ENCODE results near the gene KDM8. TPM values are rescaled to one million over a fixed set of nuclear protein-coding genes. Genes with fewer than 3 reads are reported as not detected.
A peak's percentile ranks its signal among the peaks of the same experiment; 100 is the strongest.

KDM8 gene
- total and polyA plus RNA-seq, 9 of the 15 experiments (the other 6 are each of a cell fraction or from before 2014, with no cell fraction given): 0.61 to 9.1 (median 5.4) TPM

GRCh38 chr16:27174798-27175197, 28.5 kb upstream of the KDM8 start (continued):
- TF ChIP-seq ZNF445 (CRISPR knock-in tag; IDR thresholded peaks at IDR 0.05; ENCODE audit: low read depth) (no peak), MYC (IDR thresholded peaks at IDR 0.05; ENCODE audit: low read depth, low read length) (0 out of 2 replicates have a peak, but pooled peaks have one; percentile 20), MYC (CRISPR knock-in tag; IDR thresholded peaks at IDR 0.05; ENCODE audit: borderline replicate concordance, low read depth) (no peak), NR3C1 (CRISPR knock-in tag; IDR thresholded peaks at IDR 0.05) (no peak), SMARCB1 (IDR thresholded peaks at IDR 0.05; ENCODE audit: insufficient read length, low read depth) (no peak)

GRCh38 chr16:27175888-27176287, 27.4 kb upstream of the KDM8 start:
- Histone ChIP-seq H3K4me2 (ENCODE audit: insufficient read depth, low read length) (no peak overlapping the region), H3K9ac (ENCODE audit: insufficient read depth in 1 of 2, low read depth in 2 of 2, low read length in 2 of 2) (no peak overlapping the region), H3K9me3 (replicated peaks; ENCODE audit: control insufficient read depth, insufficient read depth, low read depth, low read length) (no peaks in the 10 kb centered on the region), H2AFZ (ENCODE audit: low read depth, low read length) (peak overlapping the region; percentile 52; the same call in 1 of the 2 replicates), H3K79me2 (ENCODE audit: control insufficient read depth, insufficient read depth, low read length) (no peaks in the 10 kb centered on the region), H3K9me1 (ENCODE audit: control insufficient read depth, insufficient read depth, low read length) (no peaks in the 10 kb centered on the region), H3K4me3 (no peak overlapping the region), H3K27me3 (ENCODE audit: control insufficient read depth in 2 of 2, insufficient read depth in 2 of 2, low read length in 2 of 2) (0 out of 5 replicates have a peak, but pooled peaks cover 0 to 3% of the 10 kb centered on the region in 2 experiments), H3K36me3 (ENCODE audit: control insufficient read depth, insufficient read depth, low read length) (no peaks in the 10 kb centered on the region), H3K4me1 (replicated peaks in 1 of 2; ENCODE audit: control insufficient read depth in 2 of 2, insufficient read depth in 2 of 2, low read length in 2 of 2) (no peaks in the 10 kb centered on the region; a peak in 1 of 5 replicates), H3K27ac (ENCODE audit: extremely low read depth, low read depth, low read length) (no peak overlapping the region), H4K20me1 (replicated peaks; ENCODE audit: control insufficient read depth, insufficient read depth, low read length) (no peaks in the 10 kb centered on the region)
- intact Hi-C loops (cut with micrococcal nuclease): loop anchor here (5.0 to 10.0 kb wide), 2 partner anchors 109 to 281 kb away; no protein-coding TSS in a partner anchor
- ChIA-PET POLR2A (no interaction called here), CTCF (ENCODE audit: low intra/inter-chr PET ratio) (no interaction called here)
- peak; percentile 41 to 55 (median 48) for DNase-seq (ENCODE audit: extremely low read depth in 1 of 4, low spot score in 3 of 4)
- ATAC-seq: peak; percentile 84
- in situ Hi-C loops (cut with MboI): loop anchor here (5.0 to 10.0 kb wide), 2 partner anchors 191 to 279 kb away; no protein-coding TSS in a partner anchor
- WGBS (ENCODE audit: insufficient coverage, low coverage, missing lambda C conversion rate): 45% methylated on average over 8 of the region's 8 CpGs
- BruUV-seq (replicated peaks): no TSS peak
- FAIRE-seq: peak; percentile 79
- TF ChIP-seq FIP1L1 (IDR thresholded peaks at IDR 0.05; ENCODE audit: low read depth, low read length, poor library complexity, severe bottlenecking) (no peak), TOE1 (IDR thresholded peaks at IDR 0.05; ENCODE audit: borderline replicate concordance) (peak; percentile 95), TOE1 (CRISPR knock-in tag; IDR thresholded peaks at IDR 0.05; ENCODE audit: borderline replicate concordance, low read depth) (no peak), PHB (CRISPR knock-in tag; IDR thresholded peaks at IDR 0.05) (no peak), USF2 (CRISPR knock-in tag; IDR thresholded peaks at IDR 0.05) (peak; percentile 85), AFF4 (CRISPR knock-in tag; IDR thresholded peaks at IDR 0.05) (no peak), ZNF778 (CRISPR knock-in tag; IDR thresholded peaks at IDR 0.05) (no peak), MAFF (IDR thresholded peaks at IDR 0.05; ENCODE audit: low read length) (no peak), RBM25 (IDR thresholded peaks at IDR 0.05; ENCODE audit: low read depth, low read length, severe bottlenecking) (peak; percentile 14), NFRKB (IDR thresholded peaks at IDR 0.05; ENCODE audit: low read depth) (no peak), KDM1A (IDR thresholded peaks at IDR 0.05) (no peak), SP2 (IDR thresholded peaks at IDR 0.05; ENCODE audit: extremely low read depth, low read depth, low read length, poor library complexity, severe bottlenecking) (no peak), NEUROD1 (IDR thresholded peaks at IDR 0.05; ENCODE audit: borderline replicate concordance, low read depth, low read length, partially characterized antibody) (no peak), ZNF551 (CRISPR knock-in tag; IDR thresholded peaks at IDR 0.05) (no peak)

Data from K562 (cell line).